Dermis microvascular lymphatic vessel endothelial cell (primary cell): Measurements from ENCODE around the gene SMAP2. TPM values are rescaled to one million over a fixed set of nuclear protein-coding genes. Genes with fewer than 3 reads are reported as not detected.
"Not testable (repeated sequence)": the region's sequence is repeated elsewhere in the genome, so short reads cannot be mapped to it uniquely, and the experiment has no call there.

Source experiments
- DNase-seq, 2 donors: peaks; one replicate each; pipeline versions ENCODE4 v3.0.0 to v3.0.0-alpha.2; 2010; ENCODE audit warnings: low read depth in 2 of 2
- total RNA-seq: library from RNA; depleted of rRNA; stranded (reverse); fragments of >200 nt; gene quantifications from 2 replicates; pipeline ENCODE4 v1.2.1, GENCODE V29; 2014

Gene SMAP2
- total RNA-seq, 1 donor from 2014 or later: 3.7 TPM

DNA sequence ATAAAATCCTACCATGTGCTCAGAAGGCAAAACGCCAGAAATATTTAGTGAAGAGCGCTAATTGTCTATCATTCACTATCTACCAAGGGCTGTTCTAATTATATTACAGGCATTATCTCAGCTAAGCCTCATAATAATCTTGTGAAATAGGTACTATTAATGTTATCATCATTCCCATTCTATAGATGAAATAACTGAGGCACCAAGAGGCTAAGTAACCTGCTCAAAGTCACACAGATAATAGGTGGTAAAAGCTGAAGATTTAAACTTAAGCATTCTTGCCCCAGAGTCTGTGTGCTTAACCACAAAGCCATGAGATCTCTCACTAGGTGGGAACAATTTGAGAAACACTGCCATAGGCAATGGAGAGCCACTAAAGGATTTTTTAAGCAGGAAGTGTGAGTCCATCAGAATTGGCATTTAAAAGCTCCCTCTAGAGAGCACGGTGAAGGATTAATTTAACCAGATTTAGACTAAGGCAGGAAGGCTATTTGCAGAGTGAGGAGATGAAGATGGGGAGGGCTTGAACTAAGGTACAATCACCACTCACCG lies 1.7 kb upstream of the SMAP2 start:
- DNase-seq: no peak

DNA sequence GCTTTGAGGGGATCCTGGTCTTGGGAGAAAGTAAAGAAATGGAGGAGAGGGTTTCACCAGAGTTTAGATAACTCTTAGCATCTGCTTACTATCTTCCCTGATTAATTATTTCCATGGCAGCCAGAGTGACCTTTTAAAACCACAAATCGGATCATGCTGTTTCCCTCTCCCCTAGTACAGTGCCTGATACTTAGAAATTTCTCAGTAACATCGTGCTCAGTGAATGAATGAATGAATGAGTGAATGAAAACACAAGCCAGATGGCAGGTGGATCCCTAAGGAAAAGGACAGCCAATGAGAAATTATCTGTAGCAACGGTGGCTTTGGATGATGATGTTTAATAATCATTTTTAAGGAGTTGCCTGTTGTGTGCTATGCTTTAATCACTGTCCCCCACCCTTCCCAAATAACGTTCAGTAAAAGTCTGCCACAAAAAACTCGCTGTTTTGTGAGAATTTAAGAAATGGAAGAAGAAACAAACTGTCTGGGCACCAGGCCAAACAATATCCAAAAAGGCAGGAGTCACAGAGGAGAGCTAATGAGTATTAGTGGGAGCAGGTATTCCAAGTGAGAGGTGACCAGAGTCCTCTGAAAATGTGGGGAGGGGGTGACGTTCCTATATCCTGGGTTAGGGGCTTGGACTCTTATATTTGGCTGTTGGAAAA lies 737 bp upstream of the SMAP2 start:
- DNase-seq: no peak

GRCh38 chr1:40377512-40377911 lies 4.0 kb downstream of the SMAP2 start:
- no peak for DNase-seq

GRCh38 chr1:40379785-40380452 lies 6.4 kb downstream of the SMAP2 start:
- DNase-seq: peak in 1 of 2 donors; percentile 19

DNA sequence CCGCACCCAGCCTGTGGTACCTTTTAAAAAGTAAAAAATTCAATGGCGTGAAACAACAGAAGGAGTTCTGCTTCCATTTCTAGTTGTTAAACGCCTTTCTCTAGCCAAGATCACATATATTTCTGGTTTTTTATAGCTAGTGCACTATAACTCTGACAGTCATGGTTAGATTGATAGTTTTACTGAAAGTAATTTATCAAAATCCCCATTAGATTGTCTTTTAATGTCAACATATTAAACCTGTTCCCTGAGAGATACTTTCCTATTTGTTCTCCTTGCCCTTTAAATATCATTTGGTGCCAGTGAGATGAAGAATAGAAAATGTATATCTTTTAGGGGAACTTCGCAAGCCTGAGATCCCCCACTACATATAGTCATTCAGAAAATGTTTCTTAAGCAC lies 7.3 kb downstream of the SMAP2 start:
- no peak for DNase-seq

- DNase-seq: no peak
These were observed 8.0 kb downstream of the SMAP2 start for GRCh38 chr1:40381268-40382107.

- DNase-seq: no peak
These were observed 8.6 kb downstream of the SMAP2 start for GRCh38 chr1:40382108-40382460.

GRCh38 chr1:40382601-40383000 lies 9.1 kb downstream of the SMAP2 start:
- no peak for DNase-seq

- no peak for DNase-seq
These were observed 9.6 kb downstream of the SMAP2 start for GRCh38 chr1:40383095-40383487.

GRCh38 chr1:40383488-40384412 lies 10.2 kb downstream of the SMAP2 start:
- DNase-seq: no peak

- DNase-seq: no peak
These were observed 10.9 kb downstream of the SMAP2 start for GRCh38 chr1:40384413-40384762.

DNA sequence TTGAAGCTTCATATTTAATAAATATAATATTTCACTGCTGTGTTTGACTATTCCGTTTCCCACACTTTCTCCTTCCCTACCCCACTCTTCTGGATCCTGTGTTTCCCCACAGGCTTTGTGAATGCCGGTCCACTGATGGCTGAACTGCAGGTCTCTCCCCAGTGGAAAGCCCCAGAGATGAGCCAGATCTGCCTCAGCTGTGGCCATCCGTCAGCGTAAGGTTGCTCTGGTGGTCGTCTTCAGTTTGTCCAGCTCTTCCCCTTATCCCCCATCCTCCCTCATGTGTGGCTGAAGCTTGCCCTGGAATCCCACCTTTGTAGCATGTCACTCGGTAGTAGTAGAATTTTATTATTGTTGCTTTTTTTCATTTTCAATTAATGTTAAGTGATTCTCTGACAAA lies 11.4 kb downstream of the SMAP2 start:
- no peak for DNase-seq

DNA sequence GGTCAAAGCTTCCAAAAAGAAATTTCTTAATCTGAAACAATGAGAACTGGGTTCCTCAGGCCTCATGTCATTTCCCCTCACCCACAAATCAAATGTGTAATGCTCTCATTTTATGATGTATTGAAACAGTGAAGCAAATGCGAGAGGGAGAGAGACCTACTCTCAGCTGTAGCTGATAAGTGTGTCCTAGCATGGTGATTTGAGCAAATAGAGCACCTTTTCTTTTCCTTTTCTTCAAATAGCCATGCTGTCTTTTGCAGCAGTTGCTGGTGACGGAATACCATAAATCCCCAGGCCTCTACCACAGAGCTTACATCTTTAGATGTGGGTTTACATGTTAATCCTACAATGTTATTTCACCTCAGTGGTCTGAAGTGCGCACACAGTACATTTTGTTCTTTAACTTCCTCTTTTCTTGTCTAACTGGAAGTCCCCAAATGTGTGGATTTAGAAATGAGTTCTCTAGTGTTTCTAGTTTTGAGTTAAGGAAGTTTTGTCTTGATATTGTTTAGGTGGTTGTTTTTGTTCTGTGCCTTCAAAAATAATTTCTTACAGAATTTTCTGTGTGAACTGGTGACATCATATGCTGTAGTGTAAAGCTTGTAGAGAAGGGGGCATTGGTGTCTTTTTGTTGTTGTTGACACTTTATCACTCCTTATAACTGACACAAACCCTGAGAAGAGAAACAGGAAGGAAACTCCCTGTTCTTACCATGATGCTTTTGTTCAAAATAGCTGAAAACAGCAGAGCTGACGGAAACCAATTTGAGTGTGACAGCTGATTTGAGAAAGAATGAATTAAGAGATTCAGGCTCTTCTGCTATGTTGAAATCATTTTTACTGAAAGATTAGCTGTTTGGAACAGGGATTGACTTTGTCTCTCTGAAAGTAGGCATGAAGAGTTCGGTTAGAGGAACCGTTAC lies 12.2 kb downstream of the SMAP2 start:
- no peak for DNase-seq

DNA sequence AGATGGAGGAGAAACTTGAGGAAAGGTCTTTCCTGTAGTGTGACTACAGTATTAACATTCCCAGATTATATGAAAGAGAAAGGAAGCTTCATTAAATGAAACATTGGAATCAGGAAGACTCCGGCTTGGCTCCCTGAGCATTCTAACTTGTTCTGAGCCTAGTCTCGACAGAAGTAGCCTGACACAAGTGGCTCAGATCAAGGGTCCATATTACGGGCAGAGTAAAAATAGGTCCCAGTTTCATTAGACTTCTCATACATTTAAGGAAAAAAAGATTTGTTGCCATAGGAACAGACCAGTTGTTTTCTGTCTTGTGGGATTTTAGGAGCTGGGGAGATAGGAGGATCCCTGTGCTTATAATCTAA lies 12.8 kb downstream of the SMAP2 start:
- DNase-seq: no peak

DNA sequence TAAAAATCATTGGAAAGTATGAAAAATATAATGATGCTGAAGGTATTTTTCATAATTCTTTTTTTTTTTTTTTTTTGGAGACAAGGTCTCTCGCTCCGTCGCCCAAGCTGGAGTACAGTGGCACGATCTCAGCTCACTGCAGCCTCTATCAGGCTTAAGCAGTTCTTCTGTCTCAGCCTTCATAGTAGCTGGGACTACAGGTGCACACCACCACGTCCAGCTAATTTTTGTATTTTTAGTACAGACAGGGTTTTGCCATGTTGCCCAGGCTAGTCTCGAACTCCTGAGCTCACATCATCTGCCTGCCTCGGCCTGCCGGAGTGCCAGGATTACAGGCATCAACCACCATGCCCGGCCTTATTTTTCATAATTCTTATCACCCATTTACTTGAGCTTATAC lies 13.3 kb downstream of the SMAP2 start:
- no peak for DNase-seq

- DNase-seq: not testable (repeated sequence)
These were observed 14.1 kb downstream of the SMAP2 start for GRCh38 chr1:40387381-40388306.

DNA sequence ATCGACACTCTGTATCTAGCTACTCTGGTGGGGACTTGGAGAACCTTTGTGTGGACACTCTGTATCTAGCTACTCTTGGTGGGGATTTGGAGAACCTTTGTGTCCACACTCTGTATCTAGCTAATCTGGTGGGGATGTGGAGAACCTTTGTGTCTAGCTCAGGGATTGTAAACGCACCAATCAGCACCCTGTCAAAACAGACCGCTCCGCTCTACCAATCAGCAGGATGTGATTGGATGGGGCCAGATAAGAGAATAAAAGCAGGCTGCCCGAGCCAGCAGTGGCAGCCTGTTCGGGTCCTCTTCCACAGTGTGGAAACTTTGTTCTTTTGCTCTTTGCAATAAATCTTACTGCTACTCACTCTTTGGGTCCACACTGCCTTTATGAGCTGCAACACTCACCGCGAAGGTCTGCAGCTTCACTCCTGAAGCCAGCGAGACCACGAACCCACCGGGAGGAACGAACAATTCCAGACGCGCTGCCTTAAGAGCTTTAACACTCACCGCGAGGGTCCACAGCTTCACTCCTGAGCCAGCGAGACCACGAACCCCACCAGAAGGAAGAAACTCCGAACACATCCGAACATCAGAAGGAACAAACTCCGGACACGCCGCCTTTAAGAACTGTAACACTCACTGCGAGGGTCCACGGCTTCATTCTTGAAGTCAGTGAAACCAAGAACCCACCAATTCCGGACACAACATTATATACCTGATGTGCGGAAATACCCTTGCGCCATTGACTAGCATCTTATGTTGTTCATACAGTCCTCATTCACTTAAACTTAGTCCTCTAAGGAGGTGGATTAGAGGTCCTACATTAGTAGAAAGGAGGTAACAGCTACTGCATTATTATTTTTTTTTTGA lies 15.2 kb downstream of the SMAP2 start:
- not testable (repeated sequence) for DNase-seq

GRCh38 chr1:40389322-40389803 lies 15.8 kb downstream of the SMAP2 start:
- no peak for DNase-seq
